Caco-2 (cell line): ENCODE results near the gene AANAT. TPM values are rescaled to one million over a fixed set of nuclear protein-coding genes. Genes with fewer than 3 reads are reported as not detected.

Experiments
- BruUV-seq: library from RNA; stranded (reverse); fragments of 400-500 nt; replicated peaks from 2 replicates; lab custom pipeline; 2021; lab: Mats Ljungman, UMichigan
- CTCF ChIA-PET: fragments of 300-600 bp; sonication (Branson Sonifier 250); formaldehyde crosslinking; loops from one replicate; lab custom pipeline; 2022; ENCODE audit warnings: antibody characterized with exemption; lab: Charles Lee
- POLR2A ChIA-PET: fragments of 300-600 bp; sonication (Branson Sonifier 250); formaldehyde crosslinking; loops from one replicate; lab custom pipeline; 2022; ENCODE audit warnings: antibody characterized with exemption; lab: Charles Lee
- DNase-seq, 2 experiments: peaks; one replicate each; pipeline versions ENCODE4 v3.0.0 to v3.0.0-alpha.2; 2020 to 2022
- H3K27me3 ChIP-seq: replicated peaks from 2 replicates; pipeline ENCODE4 v1.6.0; 2011; ENCODE audit warnings: low read length; ENCODE audit not compliant: control insufficient read depth, insufficient read depth
- H3K36me3 ChIP-seq: 2 replicates; pipeline ENCODE4 v1.5.1; 2011; ENCODE audit warnings: low read length; ENCODE audit not compliant: control insufficient read depth, insufficient read depth
- H3K4me1 ChIP-seq: fragments of 250-450 bp; sonication (Bioruptor Pico); 2 replicates; pipeline ENCODE4 v1.5.1; 2020; ENCODE audit warnings: mild to moderate bottlenecking
- H3K4me3 ChIP-seq: 2 replicates; pipeline ENCODE4 v1.5.1; 2011; ENCODE audit warnings: low read depth, mild to moderate bottlenecking, control low read depth, low read length
- H3K9me3 ChIP-seq: fragments of 250-450 bp; sonication (Bioruptor Pico); 2 replicates; pipeline ENCODE4 v1.5.1; 2020; ENCODE audit warnings: mild to moderate bottlenecking, moderate library complexity
- H3K27ac Mint-ChIP-seq: one replicate; pipeline ENCODE4 v1.8.0; 2022; ENCODE audit warnings: mixed read lengths; ENCODE audit not compliant: unreplicated experiment
- H3K27me3 Mint-ChIP-seq: one replicate; pipeline ENCODE4 v1.8.0; 2022; ENCODE audit warnings: mixed read lengths; ENCODE audit not compliant: insufficient read depth, unreplicated experiment
- H3K36me3 Mint-ChIP-seq: one replicate; pipeline ENCODE4 v1.8.0; 2022; ENCODE audit warnings: mild to moderate bottlenecking, mixed read lengths; ENCODE audit not compliant: insufficient read depth, unreplicated experiment
- H3K4me1 Mint-ChIP-seq: one replicate; pipeline ENCODE4 v1.8.0; 2022; ENCODE audit warnings: low read depth, mixed read lengths; ENCODE audit not compliant: unreplicated experiment
- H3K4me3 Mint-ChIP-seq: one replicate; pipeline ENCODE4 v1.8.0; 2022; ENCODE audit warnings: mild to moderate bottlenecking, moderate library complexity, mixed read lengths; ENCODE audit not compliant: unreplicated experiment
- H3K9me3 Mint-ChIP-seq: one replicate; pipeline ENCODE4 v1.8.0; 2022; ENCODE audit warnings: mixed read lengths; ENCODE audit not compliant: unreplicated experiment
- intact Hi-C: fragments of 100-400 bp; cut with micrococcal nuclease; formaldehyde crosslinking; loops from one replicate; pipeline ENCODE4 v1.10.0; 2022; ENCODE audit not compliant: unreplicated experiment
- total RNA-seq: library from RNA; stranded (reverse); gene quantifications from 2 replicates; pipeline ENCODE4 v1.2.3, GENCODE V29; 2022
- TF ChIP-seq, protein P1 (sequence below), 2 experiments: fragments of 200-600 bp in 1 of 2; IDR thresholded peaks; 1 replicate in 1 of 2; 2 replicates in 1 of 2; pipeline versions ENCODE4 v1.5.1 to v1.8.0; 2011 to 2022; ENCODE audit warnings: antibody characterized with exemption in 1 of 2, control low read depth in 1 of 2, inconsistent platforms in 1 of 2, low read depth in 1 of 2, low read length in 1 of 2, mild to moderate bottlenecking in 1 of 2, moderate library complexity in 1 of 2; ENCODE audit not compliant: insufficient read depth in 1 of 2, severe bottlenecking in 1 of 2, unreplicated experiment in 1 of 2

AANAT gene
- total RNA-seq, 1 experiment from 2014 or later = not detected

DNA sequence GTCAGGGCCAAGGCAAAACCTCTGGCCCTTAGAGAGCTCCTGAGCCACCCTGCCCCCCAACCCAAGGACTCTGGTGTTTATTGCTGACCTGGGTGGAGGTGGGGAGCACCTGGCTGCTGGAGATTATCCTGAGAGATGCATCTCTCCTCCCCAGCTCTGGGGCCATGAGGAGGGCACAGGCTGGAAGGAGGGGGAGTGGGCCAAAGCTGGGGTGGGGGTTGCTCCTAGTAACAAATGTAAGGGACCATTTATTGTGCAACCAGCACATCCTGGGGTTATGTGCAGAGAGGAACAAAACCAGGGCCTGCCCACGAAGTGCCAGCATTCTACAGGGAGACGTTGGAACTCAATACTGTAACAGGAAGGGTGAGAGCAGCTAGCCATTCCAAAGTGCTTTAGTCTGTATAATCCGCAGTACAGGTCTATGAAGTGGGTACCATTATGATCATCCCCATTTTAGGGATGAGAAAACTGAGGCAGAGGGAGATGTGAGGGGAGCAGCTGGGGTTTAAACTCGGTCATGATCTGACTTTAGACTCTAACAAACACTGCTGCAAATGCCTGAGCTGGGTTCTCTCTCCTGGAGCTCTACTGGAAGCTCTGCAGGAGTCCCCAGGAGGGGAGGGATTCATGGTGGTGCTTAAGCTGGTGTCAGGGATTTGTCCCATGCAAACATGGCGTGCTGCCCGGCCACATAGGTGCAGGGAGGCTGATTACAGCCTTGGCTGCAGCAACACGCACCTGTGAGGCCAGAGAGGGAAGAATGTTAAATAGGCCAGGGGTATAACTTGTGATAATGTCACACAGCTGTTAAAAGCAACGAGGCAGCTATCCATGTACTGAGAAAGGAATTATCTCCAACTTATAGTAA is 35.2 kb downstream of the AANAT start:
- Mint-ChIP-seq H3K4me3 (no peak overlapping the region), H3K4me1 (peaks cover 21% of the 10 kb centered on the region), H3K27ac (no peak overlapping the region), H3K36me3 (peaks cover 10% of the 10 kb centered on the region), H3K27me3 (no peaks in the 10 kb centered on the region), H3K9me3 (no peaks in the 10 kb centered on the region)
- Histone ChIP-seq H3K9me3 (no peaks in the 10 kb centered on the region), H3K27me3 (no peaks in the 10 kb centered on the region), H3K36me3 (no peaks in the 10 kb centered on the region), H3K4me1 (peaks cover 43% of the 10 kb centered on the region), H3K4me3 (no peak overlapping the region)
- TF ChIP-seq, protein P1, sequence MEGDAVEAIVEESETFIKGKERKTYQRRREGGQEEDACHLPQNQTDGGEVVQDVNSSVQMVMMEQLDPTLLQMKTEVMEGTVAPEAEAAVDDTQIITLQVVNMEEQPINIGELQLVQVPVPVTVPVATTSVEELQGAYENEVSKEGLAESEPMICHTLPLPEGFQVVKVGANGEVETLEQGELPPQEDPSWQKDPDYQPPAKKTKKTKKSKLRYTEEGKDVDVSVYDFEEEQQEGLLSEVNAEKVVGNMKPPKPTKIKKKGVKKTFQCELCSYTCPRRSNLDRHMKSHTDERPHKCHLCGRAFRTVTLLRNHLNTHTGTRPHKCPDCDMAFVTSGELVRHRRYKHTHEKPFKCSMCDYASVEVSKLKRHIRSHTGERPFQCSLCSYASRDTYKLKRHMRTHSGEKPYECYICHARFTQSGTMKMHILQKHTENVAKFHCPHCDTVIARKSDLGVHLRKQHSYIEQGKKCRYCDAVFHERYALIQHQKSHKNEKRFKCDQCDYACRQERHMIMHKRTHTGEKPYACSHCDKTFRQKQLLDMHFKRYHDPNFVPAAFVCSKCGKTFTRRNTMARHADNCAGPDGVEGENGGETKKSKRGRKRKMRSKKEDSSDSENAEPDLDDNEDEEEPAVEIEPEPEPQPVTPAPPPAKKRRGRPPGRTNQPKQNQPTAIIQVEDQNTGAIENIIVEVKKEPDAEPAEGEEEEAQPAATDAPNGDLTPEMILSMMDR (IDR thresholded peaks at IDR 0.05; ENCODE audit: insufficient read depth in 1 of 2, low read depth in 1 of 2, low read length in 1 of 2, severe bottlenecking in 1 of 2, unreplicated experiment in 1 of 2) = no peak
- no TSS peak for BruUV-seq
- no peak for DNase-seq
- intact Hi-C loops = no loop called here
- CTCF ChIA-PET = interaction anchor here (0.6 to 1.7 kb wide), 4 partner anchors 35 to 65 kb away, joined by 3 to 12 read pairs (median 3); partner anchors contain the start of gene AANAT
- POLR2A ChIA-PET = interaction anchor here (0.6 kb wide), 1 partner anchor 119 kb away, joined by 4 read pairs; no protein-coding TSS in a partner anchor

DNA sequence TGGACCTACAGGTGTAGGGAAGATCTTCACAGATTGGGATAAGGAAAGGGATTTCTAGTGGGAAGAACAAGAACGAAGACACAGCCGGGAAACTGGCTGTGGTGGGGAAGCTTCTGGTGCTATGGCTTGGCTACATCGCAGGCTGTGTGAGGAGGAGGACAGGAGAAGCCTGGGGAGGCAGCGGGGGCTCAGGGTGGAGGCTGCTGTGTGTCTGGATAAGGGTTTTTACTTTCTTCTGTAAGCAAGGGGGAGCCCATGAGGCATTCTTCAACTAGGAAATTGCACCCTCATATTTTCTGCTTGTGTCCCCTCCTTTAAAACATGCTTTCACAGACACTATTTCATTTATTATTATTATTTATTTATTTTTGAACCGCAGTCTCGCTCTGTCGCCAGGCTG is 36.7 kb downstream of the AANAT start:
- BruUV-seq = no TSS peak
- POLR2A ChIA-PET = no interaction called here
- H3K36me3 Mint-ChIP-seq = peaks cover 5% of the 10 kb centered on the region
- intact Hi-C loops = no loop called here
- no peak for DNase-seq
- TF ChIP-seq, protein P1 (IDR thresholded peaks at IDR 0.05; ENCODE audit: insufficient read depth in 1 of 2, low read depth in 1 of 2, low read length in 1 of 2, severe bottlenecking in 1 of 2, unreplicated experiment in 1 of 2) = no peak
- Histone ChIP-seq H3K4me3 (no peak overlapping the region), H3K4me1 (peaks cover 31% of the 10 kb centered on the region), H3K36me3 (no peaks in the 10 kb centered on the region), H3K27me3 (no peaks in the 10 kb centered on the region), H3K9me3 (no peaks in the 10 kb centered on the region)
- H3K27ac Mint-ChIP-seq = no peak overlapping the region
- CTCF ChIA-PET = interaction anchor here (0.6 kb wide), 1 partner anchor 96 kb away, joined by 4 read pairs; no protein-coding TSS in a partner anchor
- no peak overlapping the region for H3K4me3 Mint-ChIP-seq
- H3K9me3 Mint-ChIP-seq = no peaks in the 10 kb centered on the region
- peaks cover 5% of the 10 kb centered on the region for H3K27me3 Mint-ChIP-seq
- H3K4me1 Mint-ChIP-seq = peaks cover 13% of the 10 kb centered on the region
